HG03460 (cell line): ENCODE measurements around the gene KIF1B.
"Not testable (repeated sequence)": the region's sequence is repeated elsewhere in the genome, so short reads cannot be mapped to it uniquely, and the experiment has no call there.

ENCODE experiments used
- ATAC-seq: cut with Tn5 transposase; IDR thresholded peaks from one replicate; pipeline ENCODE4 v1.9.1; 2021; ENCODE audit not compliant: unreplicated experiment

KIF1B gene

GRCh38 chr1:10380594-10381275 is 170.4 kb downstream of the KIF1B start:
- ATAC-seq, result no peak

DNA sequence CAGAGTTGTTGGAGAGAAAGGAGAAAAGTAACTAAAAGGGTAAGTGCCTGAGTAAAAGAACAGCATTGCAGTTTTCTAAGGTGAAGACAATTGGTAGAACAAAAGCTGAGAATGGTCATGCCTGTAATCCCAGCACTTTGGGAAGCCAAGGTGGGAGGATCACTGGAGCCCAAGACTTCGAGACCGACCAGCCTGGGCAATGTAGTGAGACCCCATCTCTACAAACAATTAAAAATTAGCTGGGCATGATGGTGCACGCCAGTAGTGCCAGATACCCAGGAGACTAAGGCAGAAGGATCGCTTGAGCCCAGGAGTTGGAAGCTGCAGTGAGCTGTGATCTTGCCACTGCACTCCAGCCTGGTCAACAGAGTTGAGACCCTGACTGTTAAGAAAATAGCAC is 173.3 kb downstream of the KIF1B start:
- no peak for ATAC-seq

DNA sequence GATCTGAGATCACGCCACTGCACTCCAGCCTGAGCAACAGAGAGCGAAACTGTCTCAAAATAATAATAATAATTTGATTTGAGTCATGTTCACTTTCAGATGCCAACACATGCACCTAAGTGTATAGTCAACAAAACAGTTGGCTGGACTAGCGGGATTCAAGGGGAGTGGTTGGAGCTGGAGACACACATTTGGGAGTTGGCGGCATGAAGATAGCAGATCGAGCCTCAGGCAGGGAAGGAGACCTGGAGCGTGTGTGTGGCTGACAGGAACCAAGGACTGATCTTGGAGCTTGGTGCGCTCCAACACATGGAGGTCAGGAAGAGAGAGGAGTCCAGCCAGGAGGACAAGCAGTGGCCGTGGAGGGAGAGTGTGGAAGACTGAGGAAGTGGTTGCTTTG is 173.8 kb downstream of the KIF1B start:
- no peak for ATAC-seq

- no peak for ATAC-seq
Measured at GRCh38 chr1:10386761-10387676, 176.6 kb downstream of the KIF1B start.

- ATAC-seq, result no peak
Measured at GRCh38 chr1:10387677-10388386, 177.5 kb downstream of the KIF1B start.

DNA sequence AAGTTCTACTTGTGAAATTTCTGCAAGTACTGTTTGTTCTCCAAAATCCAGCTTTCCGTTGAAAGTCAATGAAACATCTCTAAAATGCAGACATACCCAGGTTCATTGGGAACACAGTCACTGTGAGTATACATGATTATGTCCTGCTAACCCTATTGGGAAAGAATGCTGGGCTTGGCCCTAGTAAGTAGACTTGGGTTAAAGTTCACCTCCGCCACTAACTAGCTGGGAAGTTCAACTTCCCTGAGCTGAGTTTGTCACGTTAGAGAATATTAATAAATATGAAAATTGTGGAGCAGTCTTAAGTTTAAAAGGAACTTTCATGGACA is 178.0 kb downstream of the KIF1B start:
- ATAC-seq, result no peak

DNA sequence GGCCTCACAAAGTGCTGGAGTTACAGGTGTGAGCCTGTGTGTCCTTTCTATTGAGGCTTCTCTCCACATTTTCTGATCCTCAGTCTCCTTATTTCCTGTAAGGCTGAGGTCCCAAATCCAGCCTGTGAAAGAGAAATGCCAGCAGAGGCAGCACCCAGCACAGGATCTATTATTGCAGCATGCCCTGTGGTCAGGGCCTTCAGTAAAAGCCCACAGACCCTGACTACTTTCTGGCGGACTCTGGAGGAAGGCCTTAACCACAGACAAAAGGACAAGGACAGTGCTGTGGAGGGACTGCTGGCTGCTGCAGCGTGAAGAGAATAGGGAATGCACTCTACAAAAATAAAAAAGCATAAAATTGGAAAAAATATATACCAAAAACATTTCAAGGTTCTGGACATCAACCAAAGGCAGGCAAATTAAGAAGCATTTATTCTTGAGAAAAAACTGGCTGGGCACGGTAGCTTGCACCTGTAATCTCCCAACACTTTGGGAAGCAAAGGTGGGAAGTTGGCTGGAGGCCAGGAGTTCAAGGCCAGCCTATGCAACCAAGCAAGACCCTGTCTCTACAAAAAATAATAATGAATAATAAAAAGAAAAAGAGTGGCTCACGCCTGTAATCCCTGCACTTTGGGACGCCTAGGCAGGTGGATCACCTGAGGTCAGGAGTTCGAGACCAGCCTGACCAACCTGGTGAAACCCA is 179.1 kb downstream of the KIF1B start:
- no peak for ATAC-seq

DNA sequence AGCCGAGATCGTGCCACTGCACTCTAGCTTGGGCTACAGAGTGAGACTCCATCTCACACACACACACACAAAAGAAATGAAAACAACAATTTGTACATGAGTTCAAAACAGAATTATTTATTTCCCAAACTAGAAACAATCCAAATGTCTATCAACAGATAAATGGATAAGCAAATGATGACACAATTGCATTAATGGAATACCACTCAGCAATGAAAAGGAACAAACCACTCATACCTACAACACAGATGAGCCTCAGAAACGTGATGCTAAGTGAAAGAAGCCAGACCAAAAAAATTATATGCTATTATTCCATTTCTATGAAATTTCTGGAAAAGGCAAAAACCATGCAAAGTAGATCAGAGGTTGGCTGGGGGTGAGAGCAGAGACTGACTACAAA is 186.5 kb downstream of the KIF1B start:
- no peak for ATAC-seq

DNA sequence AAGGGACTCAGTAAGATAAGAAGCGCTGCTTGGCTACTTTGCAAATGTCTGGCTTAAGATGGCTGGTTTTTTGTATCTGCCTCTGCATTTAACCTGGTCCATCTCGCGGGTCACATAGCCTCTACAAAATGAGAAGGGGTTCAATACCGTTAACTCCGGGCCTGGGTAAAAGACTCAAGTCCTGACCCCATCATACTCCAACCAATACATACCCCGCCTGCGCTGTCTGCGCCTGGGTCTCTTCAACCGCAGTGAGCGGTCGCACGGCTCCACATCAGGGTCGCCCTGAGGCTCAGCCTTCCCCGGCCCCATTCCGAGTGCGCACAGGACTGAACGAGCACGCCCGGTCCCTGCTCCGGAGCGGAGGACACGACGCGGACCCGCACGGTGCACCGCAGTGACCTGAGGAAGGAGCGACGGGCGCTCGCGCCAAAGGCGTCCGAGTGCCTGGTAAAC is 187.9 kb downstream of the KIF1B start:
- no peak for ATAC-seq

DNA sequence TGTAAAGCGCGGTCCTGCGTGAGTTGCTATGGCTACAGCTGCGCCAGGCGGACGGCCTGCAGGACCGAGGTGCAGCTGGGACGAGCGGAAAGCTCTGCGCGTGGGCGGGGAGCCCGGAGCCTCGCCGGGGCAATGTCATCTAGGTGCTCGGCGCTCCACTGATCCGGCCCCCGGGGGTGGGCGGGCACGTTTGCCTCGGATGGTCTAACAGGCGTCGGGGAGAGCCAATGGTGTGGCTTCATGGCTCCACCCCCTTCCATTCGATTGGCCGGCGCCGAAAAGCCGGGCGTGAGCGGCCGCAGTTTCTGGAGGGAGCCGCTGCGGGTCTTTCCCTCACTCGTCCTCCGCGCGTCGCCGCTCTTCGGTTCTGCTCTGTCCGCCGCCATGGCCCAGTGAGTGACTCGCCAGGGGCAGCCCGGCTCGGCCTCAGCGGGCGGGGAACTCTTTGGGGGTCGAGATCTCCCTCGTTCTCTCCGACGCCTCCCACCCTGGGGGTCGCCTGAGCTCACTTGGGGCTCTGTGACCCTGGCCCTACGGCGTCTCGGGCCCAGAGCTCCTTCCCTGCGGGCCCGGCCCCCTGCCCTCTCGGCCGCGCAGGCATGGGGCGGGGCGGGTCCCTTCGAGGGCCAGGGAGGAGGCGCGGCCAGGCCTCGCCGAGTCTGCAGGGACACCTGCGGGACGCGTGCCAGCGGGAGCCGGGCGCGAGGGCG is 188.5 kb downstream of the KIF1B start, which contains the start of gene PGD:
PGD (plus strand) TSS at position 331 of the 710 bp plus-strand sequence; CDS start at position 385, 54 bp downstream.
- ATAC-seq, result peak; percentile 94

- no peak for ATAC-seq
Measured at GRCh38 chr1:10399444-10399941, 189.1 kb downstream of the KIF1B start.

DNA sequence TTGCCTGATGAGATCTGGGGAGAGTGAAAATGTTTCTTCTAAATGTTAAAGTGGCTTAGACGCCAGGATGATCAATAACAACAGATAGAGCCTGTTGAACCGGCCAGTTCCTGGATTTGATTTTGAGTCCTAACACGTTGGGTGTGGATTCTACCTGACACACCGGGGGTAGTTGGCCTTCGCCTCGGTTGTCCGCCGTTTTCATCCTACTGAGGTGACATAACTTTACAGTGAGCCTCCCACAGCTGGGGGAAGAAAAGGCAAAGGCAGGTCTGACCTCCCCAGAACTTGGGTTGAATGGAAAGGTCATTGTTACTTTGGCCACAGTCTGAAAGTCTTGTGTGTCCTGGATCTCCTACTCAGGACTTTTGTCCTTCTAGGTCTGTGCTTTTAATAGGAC is 189.6 kb downstream of the KIF1B start:
- ATAC-seq, result no peak

DNA sequence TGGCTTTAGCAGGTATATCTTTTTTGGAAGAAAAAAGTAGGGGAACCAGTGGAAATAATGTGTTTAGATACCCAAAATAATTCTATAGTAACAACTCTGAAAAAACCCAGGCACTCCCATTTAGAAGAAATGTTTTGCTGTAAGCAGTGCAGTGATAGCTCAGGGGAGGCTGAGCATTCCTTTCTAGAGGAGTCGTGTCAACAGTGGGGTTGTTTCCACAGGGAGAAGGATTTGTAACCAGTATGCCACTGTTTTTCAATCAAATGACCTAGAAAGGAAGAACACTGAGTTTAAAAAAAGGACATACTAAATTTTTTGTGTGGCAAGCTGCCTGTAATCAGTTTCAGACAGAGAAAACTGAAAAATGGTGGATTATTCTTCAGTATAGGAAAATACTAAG is 190.9 kb downstream of the KIF1B start:
- ATAC-seq, result no peak

- no peak for ATAC-seq
Measured at GRCh38 chr1:10402729-10403274, 192.4 kb downstream of the KIF1B start.

GRCh38 chr1:10407201-10407600 is 196.8 kb downstream of the KIF1B start:
- no peak for ATAC-seq

GRCh38 chr1:10415211-10415930 is 205.0 kb downstream of the KIF1B start:
- no peak for ATAC-seq

DNA sequence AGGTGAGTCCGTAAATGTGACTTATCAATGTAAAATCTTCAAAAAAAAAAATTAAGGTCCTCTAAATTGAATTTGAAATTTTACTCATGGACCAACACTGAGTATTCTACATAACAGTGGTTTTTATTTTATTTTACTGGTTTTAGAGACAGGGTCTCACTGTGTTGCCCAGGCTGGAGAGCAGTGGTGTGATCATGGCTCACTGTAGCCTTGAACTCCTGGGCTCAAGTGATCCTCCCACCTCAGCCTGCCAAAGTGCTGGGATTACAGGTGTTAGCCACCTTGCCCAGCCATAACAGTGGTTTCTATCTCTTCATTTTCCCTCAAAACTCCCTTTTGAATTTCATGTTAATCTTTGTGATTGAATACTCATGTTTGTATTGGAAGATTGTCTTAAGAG is 205.6 kb downstream of the KIF1B start:
- not testable (repeated sequence) for ATAC-seq

GRCh38 chr1:10418741-10419140 is 208.4 kb downstream of the KIF1B start:
- ATAC-seq, result not testable (repeated sequence)

DNA sequence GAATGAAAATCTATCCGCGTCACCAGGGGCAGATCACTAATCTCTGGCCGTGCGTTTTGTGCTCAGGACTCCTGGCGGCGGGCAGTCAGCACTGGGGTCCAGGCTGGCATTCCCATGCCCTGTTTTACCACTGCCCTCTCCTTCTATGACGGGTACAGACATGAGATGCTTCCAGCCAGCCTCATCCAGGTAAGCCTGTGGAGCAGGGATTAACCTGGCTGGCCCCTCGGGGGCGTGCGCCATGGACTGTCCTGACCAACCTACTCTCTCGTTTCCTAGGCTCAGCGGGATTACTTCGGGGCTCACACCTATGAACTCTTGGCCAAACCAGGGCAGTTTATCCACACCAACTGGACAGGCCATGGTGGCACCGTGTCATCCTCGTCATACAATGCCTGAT is 209.0 kb downstream of the KIF1B start:
- no peak for ATAC-seq
